ENCODE results near the gene FEN1.

DNA sequence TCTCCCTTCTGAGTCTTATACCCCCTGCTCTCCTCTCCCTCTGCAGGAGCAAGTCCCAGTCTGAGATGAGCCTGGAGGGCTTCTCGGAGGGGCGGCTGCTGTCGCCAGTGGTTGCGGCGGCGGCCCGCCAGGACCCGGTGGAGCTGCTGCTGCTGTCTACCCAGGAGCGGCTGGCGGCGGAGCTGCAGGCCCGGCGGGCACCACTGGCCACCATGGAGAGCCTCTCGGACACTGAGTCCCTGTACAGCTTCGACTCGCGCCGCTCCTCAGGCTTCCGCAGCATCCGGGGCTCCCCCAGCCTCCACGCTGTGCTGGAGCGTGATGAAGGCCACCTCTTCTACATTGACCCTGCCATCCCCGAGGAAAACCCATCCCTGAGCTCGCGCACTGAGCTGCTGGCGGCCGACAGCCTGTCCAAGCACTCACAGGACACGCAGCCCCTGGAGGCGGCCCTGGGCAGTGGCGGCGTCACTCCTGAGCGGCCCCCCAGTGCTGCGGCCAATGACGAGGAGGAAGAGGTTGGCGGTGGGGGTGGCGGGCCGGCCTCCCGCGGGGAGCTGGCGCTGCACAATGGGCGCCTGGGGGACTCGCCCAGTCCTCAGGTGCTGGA lies 49.1 kb upstream of the FEN1 start:
- TF ChIP-seq, protein P1, sequence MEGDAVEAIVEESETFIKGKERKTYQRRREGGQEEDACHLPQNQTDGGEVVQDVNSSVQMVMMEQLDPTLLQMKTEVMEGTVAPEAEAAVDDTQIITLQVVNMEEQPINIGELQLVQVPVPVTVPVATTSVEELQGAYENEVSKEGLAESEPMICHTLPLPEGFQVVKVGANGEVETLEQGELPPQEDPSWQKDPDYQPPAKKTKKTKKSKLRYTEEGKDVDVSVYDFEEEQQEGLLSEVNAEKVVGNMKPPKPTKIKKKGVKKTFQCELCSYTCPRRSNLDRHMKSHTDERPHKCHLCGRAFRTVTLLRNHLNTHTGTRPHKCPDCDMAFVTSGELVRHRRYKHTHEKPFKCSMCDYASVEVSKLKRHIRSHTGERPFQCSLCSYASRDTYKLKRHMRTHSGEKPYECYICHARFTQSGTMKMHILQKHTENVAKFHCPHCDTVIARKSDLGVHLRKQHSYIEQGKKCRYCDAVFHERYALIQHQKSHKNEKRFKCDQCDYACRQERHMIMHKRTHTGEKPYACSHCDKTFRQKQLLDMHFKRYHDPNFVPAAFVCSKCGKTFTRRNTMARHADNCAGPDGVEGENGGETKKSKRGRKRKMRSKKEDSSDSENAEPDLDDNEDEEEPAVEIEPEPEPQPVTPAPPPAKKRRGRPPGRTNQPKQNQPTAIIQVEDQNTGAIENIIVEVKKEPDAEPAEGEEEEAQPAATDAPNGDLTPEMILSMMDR (IDR thresholded peaks at IDR 0.05): no peak
- no peak for TF ChIP-seq POLR2A (IDR thresholded peaks at IDR 0.05)
